Measurements from ENCODE around the gene ABRAXAS1.

The ABRAXAS1 gene

GRCh38 chr4:83455281-83456183 lies 29.4 kb downstream of the ABRAXAS1 start, which contains the start of the genes HELQ and MRPS18C:
Gene HELQ, minus strand, starts transcription at chr4:83455823. Its CDS starts 130 bp downstream, at chr4:83455693.
Gene MRPS18C, plus strand, starts transcription at chr4:83456058. Its CDS starts 20 bp downstream, at chr4:83456078.
- in situ Hi-C loops (cut with HindIII; ENCODE audit: low pct_ligation_motif_present, low pct_unique_long_range_greater_than_20kb, low sequenced_read_pairs): no loop called here
- DNase-seq: peak; percentile 98

- DNase-seq: peak; percentile 0
- in situ Hi-C loops (cut with HindIII; ENCODE audit: low pct_ligation_motif_present, low pct_unique_long_range_greater_than_20kb, low sequenced_read_pairs): no loop called here
Measured at GRCh38 chr4:83454686-83455085, 30.2 kb downstream of the ABRAXAS1 start.

GRCh38 chr4:83449009-83449408 lies 35.9 kb downstream of the ABRAXAS1 start:
- in situ Hi-C loops (cut with HindIII; ENCODE audit: low pct_ligation_motif_present, low pct_unique_long_range_greater_than_20kb, low sequenced_read_pairs): no loop called here
- DNase-seq: no peak

- in situ Hi-C loops (cut with HindIII; ENCODE audit: low pct_ligation_motif_present, low pct_unique_long_range_greater_than_20kb, low sequenced_read_pairs): no loop called here
- DNase-seq: no peak
Measured at GRCh38 chr4:83440899-83441298, 44.0 kb downstream of the ABRAXAS1 start.

- in situ Hi-C loops (cut with HindIII; ENCODE audit: low pct_ligation_motif_present, low pct_unique_long_range_greater_than_20kb, low sequenced_read_pairs): no loop called here
- no peak for DNase-seq
Measured at GRCh38 chr4:83440148-83440814, 44.6 kb downstream of the ABRAXAS1 start.

GRCh38 chr4:83438719-83439118 lies 46.2 kb downstream of the ABRAXAS1 start:
- DNase-seq: no peak
- in situ Hi-C loops (cut with HindIII; ENCODE audit: low pct_ligation_motif_present, low pct_unique_long_range_greater_than_20kb, low sequenced_read_pairs): no loop called here

- in situ Hi-C loops (cut with HindIII; ENCODE audit: low pct_ligation_motif_present, low pct_unique_long_range_greater_than_20kb, low sequenced_read_pairs): no loop called here
- DNase-seq: no peak
Measured at GRCh38 chr4:83436680-83437079, 48.2 kb downstream of the ABRAXAS1 start.

GRCh38 chr4:83431200-83431599 lies 53.7 kb downstream of the ABRAXAS1 start:
- no peak for DNase-seq
- in situ Hi-C loops (cut with HindIII; ENCODE audit: low pct_ligation_motif_present, low pct_unique_long_range_greater_than_20kb, low sequenced_read_pairs): no loop called here

GRCh38 chr4:83418211-83418610 lies 66.7 kb downstream of the ABRAXAS1 start:
- DNase-seq: no peak
- in situ Hi-C loops (cut with HindIII; ENCODE audit: low pct_ligation_motif_present, low pct_unique_long_range_greater_than_20kb, low sequenced_read_pairs): no loop called here

- in situ Hi-C loops (cut with HindIII; ENCODE audit: low pct_ligation_motif_present, low pct_unique_long_range_greater_than_20kb, low sequenced_read_pairs): no loop called here
Measured at GRCh38 chr4:83417566-83417965, 67.3 kb downstream of the ABRAXAS1 start.

GRCh38 chr4:83413676-83414075 lies 71.2 kb downstream of the ABRAXAS1 start:
- DNase-seq: no peak
- in situ Hi-C loops (cut with HindIII; ENCODE audit: low pct_ligation_motif_present, low pct_unique_long_range_greater_than_20kb, low sequenced_read_pairs): no loop called here

More at GRCh38 chr4:83417566-83417965, 67.3 kb downstream of the ABRAXAS1 start:
- no peak for DNase-seq
